Retinal pigment epithelial cell (primary cell): Measurements from ENCODE around the gene FAM120B.

Experiments used
- DNase-seq: peaks from one replicate; pipeline ENCODE4 v3.0.0-alpha.2; 2010; ENCODE audit warnings: low read depth
- H3K4me3 ChIP-seq: 2 replicates; pipeline ENCODE4 v1.5.1; 2011; ENCODE audit warnings: mild to moderate bottlenecking, low read length, control low read depth, moderate library complexity
- CTCF ChIP-seq: conservative IDR thresholded peaks from 2 replicates; pipeline ENCODE4 v1.5.1; 2011; ENCODE audit warnings: low read depth, low read length, control low read depth, inconsistent platforms

FAM120B gene

GRCh38 chr6:170306324-170307079 is at the start of gene FAM120B:
FAM120B (plus strand) TSS chr6:170306758; CDS start chr6:170317391, 10,633 bp downstream.
- peak within 1 kb of the TSS; percentile 91 for H3K4me3 ChIP-seq
- TF ChIP-seq CTCF = no peak
- DNase-seq = peak; percentile 72

GRCh38 chr6:170257376-170257775 is 49.2 kb upstream of the FAM120B start:
- no peak overlapping the region for H3K4me3 ChIP-seq
- no peak for TF ChIP-seq CTCF

DNA sequence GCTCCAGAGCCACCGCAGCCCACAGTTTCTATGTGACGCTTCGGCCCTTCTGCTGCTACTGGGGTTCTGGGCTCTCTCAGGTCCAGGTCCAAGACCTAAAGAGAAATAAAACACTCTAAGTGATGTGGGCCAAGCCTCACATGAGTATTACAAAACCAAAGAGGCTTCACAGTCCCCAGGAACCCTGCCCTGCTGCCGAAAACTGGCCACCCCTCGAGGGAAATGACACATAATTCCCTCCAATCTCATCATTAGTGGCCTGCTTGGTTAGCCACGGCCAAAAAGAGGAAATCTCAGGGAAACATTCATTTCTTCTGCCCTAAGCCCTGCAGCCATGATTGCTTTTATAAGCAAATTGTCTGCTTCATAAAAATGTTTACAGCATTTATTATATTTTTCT is 48.2 kb upstream of the FAM120B start:
- no peak for TF ChIP-seq CTCF
- H3K4me3 ChIP-seq = no peak overlapping the region
- no peak for DNase-seq

More at GRCh38 chr6:170257376-170257775, 49.2 kb upstream of the FAM120B start:
- DNase-seq = no peak

- H3K4me3 ChIP-seq = no peak overlapping the region
- no peak for DNase-seq
- TF ChIP-seq CTCF = no peak
Measured at GRCh38 chr6:170259278-170259677, 47.3 kb upstream of the FAM120B start.

- DNase-seq = no peak
- no peak overlapping the region for H3K4me3 ChIP-seq
- TF ChIP-seq CTCF = peak; percentile 19
Measured at GRCh38 chr6:170260686-170261085, 45.9 kb upstream of the FAM120B start.

GRCh38 chr6:170261643-170262488 is 44.7 kb upstream of the FAM120B start:
- no peak for TF ChIP-seq CTCF
- no peak for DNase-seq

More at GRCh38 chr6:170261643-170262488, 44.7 kb upstream of the FAM120B start:
- no peak overlapping the region for H3K4me3 ChIP-seq
